IMR-90 (cell line): ENCODE results near the gene STAC2. TPM values are rescaled to one million over a fixed set of nuclear protein-coding genes. Genes with fewer than 3 reads are reported as not detected.

Source experiments
- ATAC-seq: fragments of 200-7000 bp; cut with Tn5 transposase; 2 replicates; pipeline ENCODE4 v1.9.1; 2020; ENCODE audit warnings: low read depth, mild to moderate bottlenecking, moderate library complexity
- BruUV-seq: library from RNA; stranded (reverse); fragments of 400-500 nt; replicated peaks from 2 replicates; lab custom pipeline; 2021; lab: Mats Ljungman, UMichigan
- CTCF ChIA-PET: fragments of 300-600 bp; formaldehyde crosslinking; extraction: SDS; loops from one replicate; lab custom pipeline; 2021; ENCODE audit warnings: antibody characterized with exemption; lab: Yijun Ruan, JAX
- POLR2A ChIA-PET: fragments of 300-600 bp; sonication (Branson Sonifier 250); formaldehyde crosslinking; loops from one replicate; lab custom pipeline; 2022; ENCODE audit warnings: antibody characterized with exemption; ENCODE audit not compliant: unreplicated experiment; lab: Charles Lee
- DNase-seq: peaks from one replicate; pipeline ENCODE4 v3.0.0; 2013
- H2AFZ ChIP-seq: replicated peaks from 2 replicates; pipeline ENCODE3; 2013; ENCODE audit warnings: low read length, mild to moderate bottlenecking; ENCODE audit not compliant: poor library complexity
- H2AK5ac ChIP-seq: 2 replicates; pipeline ENCODE4 v1.6.1; 2013; ENCODE audit warnings: low read depth, low read length, inconsistent platforms
- H2AK9ac ChIP-seq: replicated peaks from 2 replicates; pipeline ENCODE3; 2013; ENCODE audit warnings: mild to moderate bottlenecking, low read depth, low read length, moderate library complexity; ENCODE audit not compliant: poor library complexity
- H2BK120ac ChIP-seq: 2 replicates; pipeline ENCODE4 v1.6.1; 2013; ENCODE audit warnings: low read depth, low read length, inconsistent platforms
- H2BK15ac ChIP-seq: 3 replicates; pipeline ENCODE4 v1.6.1; 2013; ENCODE audit warnings: low read depth, low read length, inconsistent platforms
- H2BK20ac ChIP-seq: 2 replicates; pipeline ENCODE4 v1.6.1; 2013; ENCODE audit warnings: low read depth, mild to moderate bottlenecking, inconsistent platforms, low read length, moderate library complexity
- H2BK5ac ChIP-seq: 2 replicates; pipeline ENCODE4 v1.6.1; 2013; ENCODE audit warnings: mild to moderate bottlenecking, low read depth, low read length, inconsistent platforms; ENCODE audit not compliant: poor library complexity, severe bottlenecking
- H3K14ac ChIP-seq: replicated peaks from 2 replicates; pipeline ENCODE4 v1.6.1; 2013; ENCODE audit warnings: low read depth, low read length, inconsistent platforms
- H3K18ac ChIP-seq: 2 replicates; pipeline ENCODE4 v1.6.1; 2013; ENCODE audit warnings: low read depth, low read length, control low read depth
- H3K23ac ChIP-seq: 2 replicates; pipeline ENCODE4 v1.6.1; 2013; ENCODE audit warnings: low read depth, low read length, inconsistent platforms
- H3K27ac ChIP-seq: 2 replicates; pipeline ENCODE4 v1.5.1; 2013; ENCODE audit warnings: mild to moderate bottlenecking, control low read depth, low read length; ENCODE audit not compliant: insufficient read depth
- H3K27me3 ChIP-seq: 2 replicates; pipeline ENCODE4 v1.6.1; 2013; ENCODE audit warnings: low read length; ENCODE audit not compliant: control insufficient read depth, insufficient read depth
- H3K36me3 ChIP-seq: 2 replicates; pipeline ENCODE4 v1.6.1; 2013; ENCODE audit warnings: low read length, mixed read lengths; ENCODE audit not compliant: control insufficient read depth, insufficient read depth
- H3K4ac ChIP-seq: 2 replicates; pipeline ENCODE4 v1.6.1; 2013; ENCODE audit warnings: low read depth, low read length, inconsistent platforms
- H3K4me1 ChIP-seq: 2 replicates; pipeline ENCODE4 v1.6.1; 2013; ENCODE audit warnings: low read length, mixed read lengths; ENCODE audit not compliant: control insufficient read depth, insufficient read depth
- H3K4me2 ChIP-seq: 2 replicates; pipeline ENCODE4 v1.6.1; 2013; ENCODE audit warnings: low read depth, mild to moderate bottlenecking, control low read depth, low read length, moderate library complexity
- H3K4me3 ChIP-seq: 2 replicates; pipeline ENCODE4 v1.5.1; 2013; ENCODE audit warnings: low read depth, mild to moderate bottlenecking, control low read depth, low read length, moderate library complexity; ENCODE audit not compliant: insufficient read depth
- H3K56ac ChIP-seq: 2 replicates; pipeline ENCODE4 v1.6.1; 2013; ENCODE audit warnings: low read length, inconsistent platforms; ENCODE audit not compliant: insufficient read depth; ENCODE audit errors: extremely low read depth
- H3K79me1 ChIP-seq, 2 experiments: 2 replicates each; pipeline ENCODE4 v1.6.1; 2013; ENCODE audit warnings: low read length in 2 of 2, inconsistent platforms in 1 of 2, low read depth in 1 of 2
- H3K9ac ChIP-seq: 2 replicates; pipeline ENCODE4 v1.6.1; 2013; ENCODE audit warnings: low read depth, low read length, control low read depth
- H3K9me1 ChIP-seq: 2 replicates; pipeline ENCODE4 v1.6.1; 2013; ENCODE audit warnings: low read length, inconsistent platforms; ENCODE audit not compliant: insufficient read depth
- H3K9me3 ChIP-seq: 2 replicates; pipeline ENCODE4 v1.6.1; 2013; ENCODE audit warnings: low read length; ENCODE audit not compliant: control insufficient read depth, insufficient read depth
- H4K20me1 ChIP-seq: 2 replicates; pipeline ENCODE4 v1.6.1; 2013; ENCODE audit warnings: low read length, inconsistent platforms; ENCODE audit not compliant: insufficient read depth
- H4K5ac ChIP-seq: 2 replicates; pipeline ENCODE4 v1.6.1; 2013; ENCODE audit warnings: mild to moderate bottlenecking, low read depth, low read length, control low read depth
- H4K8ac ChIP-seq, 2 experiments: 2 replicates each; pipeline ENCODE4 v1.6.1; 2013; ENCODE audit warnings: low read depth in 2 of 2, low read length in 2 of 2, control low read depth in 1 of 2, inconsistent platforms in 1 of 2
- H4K91ac ChIP-seq: 2 replicates; pipeline ENCODE4 v1.6.1; 2013; ENCODE audit warnings: low read depth, low read length, inconsistent platforms; ENCODE audit not compliant: insufficient read depth
- BHLHE40 ChIP-seq: fragments of 150-350 bp; IDR thresholded peaks from 2 replicates; pipeline ENCODE4 v1.6.1; 2016; ENCODE audit warnings: mild to moderate bottlenecking, low read depth, low read length
- CEBPB ChIP-seq: IDR thresholded peaks from 2 replicates; pipeline ENCODE4 v1.6.1; 2012; ENCODE audit warnings: low read depth, low read length, improper control_type of control experiment
- CHD1 ChIP-seq: IDR thresholded peaks from 2 replicates; pipeline ENCODE4 v1.6.1; 2012; ENCODE audit warnings: low read depth, low read length, improper control_type of control experiment
- CTCF ChIP-seq: conservative IDR thresholded peaks from 2 replicates; pipeline ENCODE4 v1.5.1; 2012; ENCODE audit warnings: mild to moderate bottlenecking, low read depth, low read length, improper control_type of control experiment
- ELK1 ChIP-seq: fragments of 150-350 bp; IDR thresholded peaks from 2 replicates; pipeline ENCODE4 v1.6.1; 2016; ENCODE audit warnings: low read depth, mild to moderate bottlenecking, low read length, moderate library complexity, borderline replicate concordance
- FOS ChIP-seq: fragments of 150-350 bp; IDR thresholded peaks from 2 replicates; pipeline ENCODE4 v1.6.1; 2016; ENCODE audit warnings: low read depth, low read length
- MAFK ChIP-seq: IDR thresholded peaks from 2 replicates; pipeline ENCODE4 v1.6.1; 2012; ENCODE audit warnings: low read depth, low read length, improper control_type of control experiment
- MXI1 ChIP-seq: IDR thresholded peaks from 2 replicates; pipeline ENCODE4 v1.6.1; 2012; ENCODE audit warnings: low read depth, mild to moderate bottlenecking, low read length, moderate library complexity, borderline replicate concordance
- NFE2L2 ChIP-seq: fragments of 150-350 bp; IDR thresholded peaks from 2 replicates; pipeline ENCODE4 v1.6.1; 2016; ENCODE audit warnings: low read depth, mild to moderate bottlenecking, low read length
- POLR2A ChIP-seq: IDR thresholded peaks from 2 replicates; pipeline ENCODE4 v1.6.1; 2012; ENCODE audit warnings: mild to moderate bottlenecking, low read depth, low read length
- RAD21 ChIP-seq: IDR thresholded peaks from 2 replicates; pipeline ENCODE4 v1.6.1; 2012; ENCODE audit warnings: low read length, improper control_type of control experiment
- RCOR1 ChIP-seq: IDR thresholded peaks from 2 replicates; pipeline ENCODE4 v1.6.1; 2012; ENCODE audit warnings: mild to moderate bottlenecking, low read length, improper control_type of control experiment; ENCODE audit not compliant: insufficient replicate concordance
- RFX5 ChIP-seq: IDR thresholded peaks from 2 replicates; pipeline ENCODE4 v1.8.0; 2012; ENCODE audit warnings: low read depth, mild to moderate bottlenecking, low read length, moderate library complexity
- WGBS, 2 experiments: methylation state at CpG; one replicate each; pipeline versions ENCODE4 v1.1.5 to v1.1.7; 2013; ENCODE audit warnings: missing lambda C conversion rate in 2 of 2; ENCODE audit not compliant: insufficient read length in 1 of 2; ENCODE audit errors: extremely low coverage in 2 of 2; 5-methylcytosine and 5-hydroxymethylcytosine counted together
- dilution Hi-C: fragments of 300-500 bp; cut with HindIII; formaldehyde crosslinking; loops from one replicate; pipeline ENCODE4 v1.14.3; 2018; ENCODE audit warnings: low sequenced_read_pairs; ENCODE audit not compliant: unreplicated experiment
- in situ Hi-C: fragments of 300-500 bp; cut with MboI; formaldehyde crosslinking; loops from 3 replicates; pipeline ENCODE4 v1.14.3; 2019; ENCODE audit warnings: low sequenced_read_pairs, inconsistent platforms, mixed read lengths
- intact Hi-C: fragments of 100-400 bp; cut with micrococcal nuclease; formaldehyde crosslinking; loops from 2 replicates; pipeline ENCODE4 v1.10.0; 2022
- polyA plus RNA-seq, 3 experiments: library from polyadenylated mRNA; depleted of rRNA; stranded (reverse); fragments of >200 nt; gene quantifications; 2 replicates each; pipeline ENCODE4 v1.2.3, GENCODE V29; 2012; ENCODE audit warnings: low replicate concordance in 1 of 3
- total RNA-seq: library from RNA; depleted of rRNA; stranded (reverse); fragments of >200 nt; gene quantifications from 2 replicates; pipeline ENCODE4 v1.2.3, GENCODE V29; 2012
- TF ChIP-seq, protein P1 (sequence below): fragments of 150-350 bp; IDR thresholded peaks from 2 replicates; pipeline ENCODE4 v1.6.1; 2017; ENCODE audit warnings: mild to moderate bottlenecking, antibody characterized with exemption, low read length, low read depth

STAC2 gene
- total and polyA plus RNA-seq, 2 of the 4 experiments (the other 2 are of a cell fraction), result 0.02 TPM; not detected in 1

- no peak overlapping the region for H3K9ac ChIP-seq
- BruUV-seq, result no TSS peak
- intact Hi-C loops, result no loop called here
- no peak for TF ChIP-seq CHD1
- peak; percentile 62 for TF ChIP-seq CTCF
- TF ChIP-seq CEBPB, result no peak
- TF ChIP-seq NFE2L2, result no peak
- TF ChIP-seq MXI1, result peak; percentile 85; the same call in 1 of the 2 replicates
- no peak for TF ChIP-seq POLR2A
- no peak for TF ChIP-seq RCOR1
- TF ChIP-seq RFX5, result no peak
- TF ChIP-seq RAD21, result peak; percentile 61
- no peak for TF ChIP-seq BHLHE40
- no peak for TF ChIP-seq ELK1
- TF ChIP-seq MAFK, result no peak
- TF ChIP-seq, protein P1, sequence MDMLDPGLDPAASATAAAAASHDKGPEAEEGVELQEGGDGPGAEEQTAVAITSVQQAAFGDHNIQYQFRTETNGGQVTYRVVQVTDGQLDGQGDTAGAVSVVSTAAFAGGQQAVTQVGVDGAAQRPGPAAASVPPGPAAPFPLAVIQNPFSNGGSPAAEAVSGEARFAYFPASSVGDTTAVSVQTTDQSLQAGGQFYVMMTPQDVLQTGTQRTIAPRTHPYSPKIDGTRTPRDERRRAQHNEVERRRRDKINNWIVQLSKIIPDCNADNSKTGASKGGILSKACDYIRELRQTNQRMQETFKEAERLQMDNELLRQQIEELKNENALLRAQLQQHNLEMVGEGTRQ, result no peak
- no peak for TF ChIP-seq FOS
These were observed 31.4 kb downstream of the STAC2 start for GRCh38 chr17:39194089-39194984.

More at GRCh38 chr17:39194089-39194984, 31.4 kb downstream of the STAC2 start:
- H3K79me1 ChIP-seq, result peaks cover 29 to 58% of the 10 kb centered on the region in 2 experiments
- no peak overlapping the region for H3K4me2 ChIP-seq
- POLR2A ChIA-PET, result no interaction called here
- H2BK20ac ChIP-seq, result 0 out of 2 replicates have a peak overlapping the region, but pooled peaks have one; percentile 47
- H3K4me3 ChIP-seq, result no peak overlapping the region
- H3K23ac ChIP-seq, result no peak overlapping the region; the same call in 1 of the 2 replicates
- ATAC-seq, result peak; percentile 47
- no peak overlapping the region; a peak in 1 of 4 replicates for H4K8ac ChIP-seq
- no peak overlapping the region for H2BK5ac ChIP-seq
- CTCF ChIA-PET, result no interaction called here
- no peak overlapping the region for H3K27ac ChIP-seq
- peak overlapping the region; percentile 82 for H2AK9ac ChIP-seq
- in situ Hi-C loops, result no loop called here
- peaks cover 26% of the 10 kb centered on the region for H3K36me3 ChIP-seq
- peaks cover 26% of the 10 kb centered on the region for H3K9me1 ChIP-seq
- no peak overlapping the region for H3K18ac ChIP-seq
- no peak overlapping the region for H3K56ac ChIP-seq
- dilution Hi-C loops, result no loop called here
- no peak overlapping the region for H3K14ac ChIP-seq
- peak overlapping the region; percentile 44 for H2AFZ ChIP-seq
- peak; percentile 67 for DNase-seq
- H2BK15ac ChIP-seq, result no peak overlapping the region
- 46% methylated on average over 8 of the region's 20 CpGs; no CpG with 5 or more reads in 1 of the 2 experiments for WGBS, 2 experiments
- no peak overlapping the region for H4K5ac ChIP-seq
- peak overlapping the region; percentile 78 for H2AK5ac ChIP-seq
- H3K4me1 ChIP-seq, result peaks cover 19% of the 10 kb centered on the region
- H2BK120ac ChIP-seq, result no peak overlapping the region
- no peak overlapping the region for H4K91ac ChIP-seq
- 0 out of 2 replicates have a peak overlapping the region, but pooled peaks have one; percentile 36 for H3K4ac ChIP-seq
- H4K20me1 ChIP-seq, result peaks cover 21% of the 10 kb centered on the region
- no peaks in the 10 kb centered on the region for H3K27me3 ChIP-seq
- H3K9me3 ChIP-seq, result no peaks in the 10 kb centered on the region
